IPS-15b (cell line): ENCODE measurements around the gene PODNL1.
A peak's percentile ranks its signal among the peaks of the same experiment; 100 is the strongest.

ENCODE experiments used
- H3K27me3 ChIP-seq: one replicate; pipeline ENCODE4 v1.6.1; 2013; ENCODE audit warnings: low read length; ENCODE audit not compliant: control insufficient read depth, insufficient read depth
- H3K36me3 ChIP-seq: one replicate; pipeline ENCODE4 v1.6.1; 2013; ENCODE audit warnings: low read length; ENCODE audit not compliant: control insufficient read depth, insufficient read depth
- H3K4me1 ChIP-seq: one replicate; pipeline ENCODE4 v1.6.1; 2013; ENCODE audit warnings: mild to moderate bottlenecking, low read length; ENCODE audit not compliant: control insufficient read depth, insufficient read depth
- H3K4me3 ChIP-seq: one replicate; pipeline ENCODE4 v1.5.1; 2013; ENCODE audit warnings: low read depth, low read length
- H3K9ac ChIP-seq: one replicate; pipeline ENCODE4 v1.6.1; 2013; ENCODE audit warnings: low read depth, mild to moderate bottlenecking, low read length
- H3K9me3 ChIP-seq: one replicate; pipeline ENCODE4 v1.6.1; 2013; ENCODE audit warnings: mild to moderate bottlenecking, low read length; ENCODE audit not compliant: control insufficient read depth, insufficient read depth

Gene PODNL1

DNA sequence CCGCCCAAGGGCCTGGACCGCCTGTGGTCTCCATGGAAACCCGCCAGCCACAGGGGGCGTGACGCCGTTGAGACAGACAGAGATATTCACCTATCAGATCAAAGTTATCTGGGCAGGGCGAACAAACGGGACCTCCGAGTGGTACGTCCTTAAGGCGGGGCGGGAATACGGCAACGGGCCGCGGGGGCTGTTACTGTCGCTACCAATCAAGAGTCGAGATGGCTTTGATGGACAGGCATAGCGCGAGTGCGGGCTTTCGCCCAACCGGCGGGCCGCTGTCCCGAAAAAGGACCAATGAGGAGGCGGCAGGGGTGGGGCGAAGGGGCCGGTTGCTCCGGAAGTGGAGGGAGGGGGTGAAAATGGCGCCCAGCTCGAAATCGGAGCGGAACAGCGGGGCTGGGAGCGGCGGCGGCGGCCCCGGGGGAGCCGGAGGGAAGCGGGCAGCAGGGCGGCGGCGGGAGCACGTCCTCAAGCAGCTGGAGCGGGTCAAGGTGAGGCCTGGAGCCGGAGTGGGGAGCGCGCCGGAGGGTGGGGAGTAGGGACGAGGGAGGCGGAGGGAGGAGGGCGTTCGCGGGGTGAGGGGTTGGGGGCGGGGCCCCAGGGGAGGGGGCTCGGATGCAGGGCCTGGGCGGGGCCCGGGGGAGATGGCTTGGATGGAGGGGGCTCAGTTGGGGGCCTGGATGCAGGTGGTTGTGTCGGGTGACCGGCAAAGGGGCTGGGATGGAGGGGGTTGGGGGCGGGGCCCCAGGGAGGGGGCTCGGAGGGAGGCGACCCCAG lies 14.1 kb upstream of the PODNL1 start, which contains the start of gene DCAF15:
DCAF15 (plus strand) TSS at position 356 of the 777 bp plus-strand sequence; CDS start at position 360, 4 bp downstream.
- peaks cover 4% of the 10 kb centered on the region for H3K4me1 ChIP-seq
- H3K36me3 ChIP-seq, result peaks cover 25% of the 10 kb centered on the region
- H3K9me3 ChIP-seq, result no peaks in the 10 kb centered on the region
- no peaks in the 10 kb centered on the region for H3K27me3 ChIP-seq
- peak within 1 kb of the TSS; percentile 79 for H3K4me3 ChIP-seq
- H3K9ac ChIP-seq, result peak within 1 kb of the TSS; percentile 66

DNA sequence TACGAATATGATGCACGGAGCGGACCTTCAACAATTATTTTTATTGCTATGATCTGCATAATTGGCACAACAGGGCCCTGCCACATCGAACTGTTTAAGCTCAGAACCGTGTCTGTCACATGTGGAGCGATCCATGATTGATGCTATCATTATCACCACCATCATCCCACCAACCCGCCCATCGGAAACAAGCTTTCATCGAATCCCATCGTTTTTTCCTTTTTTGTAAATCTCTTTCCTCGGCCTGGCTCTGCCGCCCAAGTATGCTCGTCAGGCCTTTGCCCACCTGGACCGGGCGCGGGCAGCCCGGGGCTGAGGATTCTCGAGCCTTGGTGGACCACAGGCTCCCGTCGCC lies 13.6 kb upstream of the PODNL1 start:
- Histone ChIP-seq H3K9me3 (no peaks in the 10 kb centered on the region), H3K4me3 (peak overlapping the region; percentile 71), H3K36me3 (peaks cover 20% of the 10 kb centered on the region), H3K9ac (no peak overlapping the region), H3K27me3 (no peaks in the 10 kb centered on the region), H3K4me1 (peaks cover 4% of the 10 kb centered on the region)

DNA sequence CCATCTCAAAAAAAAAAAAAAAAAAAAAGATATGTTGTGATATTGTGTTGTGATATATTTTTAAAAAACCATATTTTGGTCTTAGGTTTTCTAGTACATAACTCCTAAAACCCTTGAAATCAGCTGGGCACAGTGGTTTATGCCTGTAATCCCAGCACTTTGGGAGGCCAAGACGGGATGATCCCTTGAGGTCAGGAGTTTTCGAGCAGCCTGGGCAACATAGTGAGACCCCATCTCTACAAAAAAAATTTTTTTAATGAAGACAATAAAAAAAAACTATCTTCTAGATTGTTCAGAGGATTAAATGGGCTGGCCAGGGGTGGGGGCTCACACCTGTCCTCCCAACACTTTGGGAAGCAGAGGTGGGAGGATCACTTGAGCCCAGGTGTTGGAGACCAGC lies 12.8 kb upstream of the PODNL1 start:
- Histone ChIP-seq H3K9me3 (no peaks in the 10 kb centered on the region), H3K4me1 (peaks cover 4% of the 10 kb centered on the region), H3K36me3 (peaks cover 13% of the 10 kb centered on the region), H3K4me3 (no peak overlapping the region), H3K9ac (no peak overlapping the region), H3K27me3 (no peaks in the 10 kb centered on the region)

DNA sequence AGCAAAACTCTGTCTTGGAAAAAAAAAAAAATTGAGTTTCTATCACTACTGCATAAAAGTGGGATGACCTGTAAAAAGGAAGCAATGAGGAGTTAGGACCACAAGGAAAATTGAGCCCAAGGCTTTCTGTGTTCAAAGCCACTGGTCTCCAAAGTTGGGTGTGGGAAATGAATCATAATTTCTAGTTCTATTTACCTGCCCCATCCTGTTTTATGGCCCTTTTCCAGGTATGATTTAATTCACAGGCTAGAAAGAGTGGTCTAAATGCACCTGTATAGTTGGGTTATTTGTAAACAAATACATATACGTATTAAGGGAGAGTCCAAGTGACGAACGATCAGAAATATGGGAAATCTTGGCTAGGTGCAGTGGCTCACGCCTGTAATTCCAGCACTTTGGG lies 8.2 kb upstream of the PODNL1 start:
- H3K36me3 ChIP-seq, result no peaks in the 10 kb centered on the region
- no peaks in the 10 kb centered on the region for H3K9me3 ChIP-seq
- H3K27me3 ChIP-seq, result no peaks in the 10 kb centered on the region
- H3K4me3 ChIP-seq, result no peak overlapping the region
- H3K9ac ChIP-seq, result no peak overlapping the region
- H3K4me1 ChIP-seq, result no peaks in the 10 kb centered on the region

DNA sequence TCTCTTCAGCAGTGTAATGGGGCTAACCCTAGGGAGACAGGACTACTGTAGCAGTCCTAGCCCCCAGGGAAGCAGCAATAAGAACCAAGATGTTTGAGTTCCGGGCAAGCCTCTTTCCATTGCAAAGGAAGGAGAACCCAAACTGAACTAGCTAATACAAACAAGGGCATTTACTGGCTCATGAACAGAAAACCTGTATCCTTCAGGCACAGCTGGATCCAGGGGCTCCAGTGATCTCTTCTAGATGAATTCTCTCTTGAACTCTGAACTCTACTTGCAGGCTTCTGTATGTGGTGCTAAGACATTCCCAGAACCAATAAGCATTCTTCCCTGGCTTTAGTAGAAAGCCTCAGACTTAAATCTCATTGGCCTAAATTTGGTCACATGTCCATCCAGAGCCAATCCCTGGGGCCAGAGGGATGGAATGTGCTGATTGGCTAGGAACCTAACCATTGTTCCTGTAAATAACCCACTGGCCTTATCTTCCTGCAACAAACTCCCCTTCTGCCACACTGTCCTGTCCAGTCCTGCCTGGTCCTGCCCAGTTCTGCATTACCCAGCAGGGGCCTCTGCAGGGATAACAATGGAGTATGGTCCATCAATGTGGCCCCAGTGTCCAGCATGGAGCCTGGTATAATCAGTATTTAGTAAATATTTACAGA lies 3.9 kb upstream of the PODNL1 start:
- H3K4me1 ChIP-seq, result no peaks in the 10 kb centered on the region
- H3K9me3 ChIP-seq, result no peaks in the 10 kb centered on the region
- H3K9ac ChIP-seq, result no peak overlapping the region
- no peaks in the 10 kb centered on the region for H3K27me3 ChIP-seq
- H3K36me3 ChIP-seq, result no peaks in the 10 kb centered on the region
- no peak overlapping the region for H3K4me3 ChIP-seq

DNA sequence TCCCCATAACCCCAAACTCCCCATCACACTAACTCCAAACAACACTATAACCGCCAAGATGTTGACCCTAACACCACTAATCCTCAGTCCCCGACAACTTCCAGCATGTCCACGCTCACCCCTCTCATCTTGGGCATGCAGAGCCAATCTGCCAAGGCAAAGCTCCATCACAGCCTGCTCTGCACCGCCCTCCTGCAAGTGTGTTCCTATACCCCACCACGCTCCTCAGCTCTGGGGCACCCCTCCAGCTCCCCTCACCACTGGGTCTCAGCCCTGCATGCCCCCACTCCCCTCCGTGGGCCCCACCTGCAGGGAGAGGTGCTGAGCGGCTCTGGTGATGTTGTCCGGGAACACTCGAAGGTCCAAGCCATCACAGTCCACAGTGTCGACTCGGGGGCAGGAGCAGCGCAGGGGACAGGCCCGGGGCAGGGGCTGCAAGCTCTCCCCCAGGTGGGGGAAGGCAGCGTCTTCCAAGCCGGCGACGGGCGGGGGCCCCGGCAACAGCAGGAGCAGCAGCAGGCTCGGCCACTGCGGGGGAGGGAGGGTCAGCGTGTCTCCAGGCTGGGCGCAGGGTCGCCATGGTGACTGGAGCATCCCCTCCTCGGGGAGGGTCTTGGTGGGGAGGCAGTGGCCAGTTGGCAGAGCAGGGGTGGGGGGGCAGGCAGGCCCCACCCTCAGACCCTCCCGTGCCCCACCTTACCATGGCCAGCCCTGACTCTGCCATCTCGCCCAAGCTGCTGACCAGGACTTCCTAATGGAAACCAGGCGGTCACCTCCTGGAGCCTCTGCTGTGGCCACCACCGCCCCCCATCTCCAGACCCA lies 527 bp downstream of the PODNL1 start:
- Histone ChIP-seq H3K27me3 (no peaks in the 10 kb centered on the region), H3K9ac (no peak overlapping the region), H3K36me3 (no peaks in the 10 kb centered on the region), H3K4me1 (peaks cover 2% of the 10 kb centered on the region), H3K4me3 (peak overlapping the region; percentile 30), H3K9me3 (no peaks in the 10 kb centered on the region)

DNA sequence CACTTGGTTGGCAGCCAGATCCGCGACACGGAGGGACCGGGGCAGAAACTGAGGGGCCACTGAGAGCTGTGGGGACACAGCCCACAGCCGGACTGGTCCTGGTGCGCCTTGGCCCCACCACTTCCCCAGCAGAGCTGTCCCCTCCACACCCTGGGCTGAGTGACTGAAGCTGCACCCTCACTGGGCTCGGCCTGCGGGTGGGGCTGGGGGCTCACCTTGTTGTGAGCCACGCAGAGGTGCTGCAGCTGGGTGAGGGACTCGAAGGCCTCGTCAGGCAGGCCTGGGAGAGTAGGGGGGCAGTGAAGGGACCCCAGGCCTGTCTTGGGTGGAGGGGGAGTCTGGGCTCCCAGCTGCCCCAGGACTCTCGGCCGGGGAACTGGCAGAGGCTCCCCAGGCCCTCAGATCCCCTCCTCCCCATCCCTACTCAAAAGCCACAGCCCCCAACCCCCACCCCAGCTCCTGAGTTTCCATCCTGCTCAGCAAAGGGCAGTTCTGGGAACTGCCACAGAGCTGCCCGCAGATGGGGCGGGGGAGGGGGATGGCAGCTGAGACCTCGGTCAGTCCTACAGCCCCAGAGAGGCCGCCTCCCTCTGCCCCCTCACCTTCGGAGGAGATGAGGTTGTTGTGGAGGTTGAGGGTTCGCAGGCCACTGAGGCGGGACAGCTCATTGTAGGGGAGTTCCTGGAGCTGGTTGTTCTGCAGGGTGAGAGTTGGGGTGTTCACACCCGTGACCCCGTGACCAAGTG lies 2.3 kb downstream of the PODNL1 start:
- Histone ChIP-seq H3K27me3 (no peaks in the 10 kb centered on the region), H3K4me1 (peaks cover 2% of the 10 kb centered on the region), H3K36me3 (no peaks in the 10 kb centered on the region), H3K9ac (no peak overlapping the region), H3K9me3 (no peaks in the 10 kb centered on the region), H3K4me3 (no peak overlapping the region)

DNA sequence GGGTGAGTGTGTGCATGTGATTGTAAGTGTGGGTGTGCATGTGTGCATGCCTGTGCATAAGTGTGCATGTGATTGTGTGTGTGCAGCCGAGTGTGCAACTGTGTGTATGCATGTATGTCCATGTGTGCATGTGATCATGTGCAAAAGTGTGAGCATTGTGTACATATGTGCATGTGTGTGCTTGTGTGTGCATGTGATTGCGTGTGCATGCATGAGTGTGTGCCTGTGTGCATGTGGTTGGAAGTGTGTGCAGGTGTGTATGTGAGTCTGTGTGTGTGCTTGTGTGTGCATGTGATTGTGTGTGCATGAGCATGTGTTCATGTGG lies 3.5 kb downstream of the PODNL1 start:
- H3K9ac ChIP-seq, result no peak overlapping the region
- H3K9me3 ChIP-seq, result no peaks in the 10 kb centered on the region
- peaks cover 2% of the 10 kb centered on the region for H3K4me1 ChIP-seq
- H3K36me3 ChIP-seq, result peaks cover 3% of the 10 kb centered on the region
- H3K27me3 ChIP-seq, result no peaks in the 10 kb centered on the region
- no peak overlapping the region for H3K4me3 ChIP-seq

DNA sequence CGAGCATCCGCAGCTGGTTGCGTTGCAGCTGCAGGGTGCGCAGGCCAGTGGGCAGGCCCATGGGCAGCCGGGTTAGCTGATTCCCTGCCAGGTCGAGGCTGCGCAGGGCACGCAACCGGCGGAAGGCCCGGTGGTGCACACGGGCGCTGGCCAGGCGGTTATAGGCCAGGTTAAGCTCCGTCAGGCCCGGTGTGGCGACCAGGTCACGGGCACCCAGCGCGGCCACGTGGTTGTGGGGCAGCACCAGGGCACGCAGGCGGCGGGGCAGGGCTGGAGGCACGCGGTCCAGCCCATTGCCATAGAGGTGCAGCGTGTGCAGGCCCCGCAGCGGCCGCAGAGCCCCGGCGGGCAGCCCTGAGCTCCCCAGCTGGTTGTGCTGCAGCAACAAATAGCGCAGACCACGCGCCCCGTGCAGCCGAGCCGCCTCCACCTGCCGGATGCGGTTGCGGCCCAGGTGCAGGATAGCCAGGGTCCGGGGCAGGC lies 5.3 kb downstream of the PODNL1 start:
- H3K4me1 ChIP-seq, result peaks cover 2% of the 10 kb centered on the region
- H3K9ac ChIP-seq, result no peak overlapping the region
- H3K36me3 ChIP-seq, result peaks cover 11% of the 10 kb centered on the region
- H3K9me3 ChIP-seq, result no peaks in the 10 kb centered on the region
- H3K27me3 ChIP-seq, result no peaks in the 10 kb centered on the region
- no peak overlapping the region for H3K4me3 ChIP-seq

DNA sequence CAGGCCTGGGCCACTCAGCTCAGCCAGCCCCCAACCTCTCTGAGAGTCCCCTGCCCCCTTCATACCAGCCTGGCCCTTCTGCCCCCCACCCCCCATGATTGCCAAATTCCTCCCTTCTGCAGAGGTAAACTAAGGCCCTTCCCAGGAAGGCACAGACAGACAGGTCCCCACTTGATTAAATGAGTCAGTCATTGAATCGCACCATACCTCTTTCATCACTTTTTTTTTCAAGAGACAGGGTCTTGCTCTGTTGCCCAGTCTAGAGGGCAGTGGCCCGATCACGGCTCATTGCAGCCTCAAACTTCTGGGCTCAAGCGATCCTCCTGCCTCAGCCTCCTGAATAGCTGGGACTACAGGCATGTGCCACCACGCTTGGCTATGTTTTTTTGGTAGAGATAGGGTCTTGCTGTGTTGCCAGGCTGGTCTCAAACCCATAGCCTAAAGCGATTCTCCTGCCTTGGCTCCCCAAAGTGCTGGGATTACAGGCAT lies 6.0 kb downstream of the PODNL1 start:
- Histone ChIP-seq H3K4me3 (no peak overlapping the region), H3K4me1 (peaks cover 2% of the 10 kb centered on the region), H3K27me3 (no peaks in the 10 kb centered on the region), H3K36me3 (peaks cover 14% of the 10 kb centered on the region), H3K9ac (no peak overlapping the region), H3K9me3 (no peaks in the 10 kb centered on the region)
